SK-MEL-5 (cell line): ENCODE measurements around the gene SIK2. TPM values are rescaled to one million over a fixed set of nuclear protein-coding genes. Genes with fewer than 3 reads are reported as not detected.

Experiments
- DNase-seq: peaks from one replicate; pipeline ENCODE4 v3.0.0-alpha.2; 2016; ENCODE audit warnings: low read depth, low spot score
- in situ Hi-C: cut with HindIII; loops from 2 replicates; pipeline ENCODE4 v1.10.0; 2016; ENCODE audit warnings: low sequenced_read_pairs, high pct_unique_total_duplicates, low pct_unique_long_range_greater_than_20kb
- total RNA-seq: library from RNA; depleted of rRNA; stranded (reverse); fragments of >200 nt; shearing (Covaris generic); gene quantifications from 2 replicates; pipeline ENCODE4 v1.2.3, GENCODE V29; 2014

SIK2 gene
- total RNA-seq, 1 experiment from 2014 or later = 17.5 TPM

DNA sequence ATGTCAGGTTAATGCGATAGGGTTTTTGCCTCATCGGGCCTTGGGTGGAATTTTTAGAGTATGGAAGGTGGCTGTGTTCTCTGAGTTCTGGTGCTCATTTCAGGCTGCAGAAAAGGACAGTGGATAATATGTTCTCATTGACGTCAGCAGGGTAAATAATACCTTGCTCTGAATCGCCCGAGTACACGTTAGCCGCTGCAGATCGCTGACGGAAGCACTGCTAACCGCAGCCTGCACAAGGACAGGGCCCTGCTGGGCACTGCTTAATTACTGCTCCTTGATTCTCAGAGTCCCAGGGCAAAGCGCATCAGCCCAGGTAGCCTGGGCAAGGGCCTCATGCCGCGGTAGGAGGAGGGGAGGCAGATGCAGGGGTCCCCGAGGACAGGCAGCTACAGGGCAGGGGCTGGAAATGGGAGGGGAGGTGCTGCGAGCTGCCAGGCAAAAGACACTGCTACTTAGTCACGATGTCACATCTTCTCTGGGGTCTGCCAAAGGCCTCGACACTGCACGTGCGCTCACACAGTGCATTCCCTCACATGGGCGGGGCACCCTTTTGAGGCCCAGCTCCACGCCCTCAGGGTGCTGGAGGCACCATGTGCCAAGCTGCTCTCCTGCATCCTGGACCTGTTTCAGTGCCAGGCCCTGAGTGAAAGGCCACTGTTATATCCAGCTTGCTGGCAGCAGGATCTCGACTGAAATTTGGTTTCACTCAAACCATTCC, 128.8 kb downstream of the SIK2 start:
- peak; percentile 95 for DNase-seq
- in situ Hi-C loops = no loop called here

DNA sequence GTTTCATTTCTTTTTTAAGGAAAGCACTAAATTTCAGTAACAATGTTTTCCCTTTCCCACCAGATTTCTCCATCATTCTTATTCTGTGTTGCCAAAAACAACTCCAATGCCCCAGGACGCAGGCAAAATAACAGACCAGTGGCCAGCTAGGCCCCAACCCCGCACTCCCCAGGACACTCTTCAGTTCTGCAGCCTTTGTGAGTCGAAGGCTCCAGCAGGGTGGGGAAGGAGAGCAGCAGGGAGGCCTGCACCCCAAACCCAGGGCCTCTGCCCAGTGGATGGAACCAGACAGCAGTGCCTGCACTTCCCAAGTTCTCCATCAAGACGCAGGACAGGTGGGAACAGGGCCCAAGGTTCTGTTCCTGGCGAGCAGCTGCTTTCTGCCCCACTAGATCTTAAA, 129.6 kb downstream of the SIK2 start:
- in situ Hi-C loops = no loop called here
- DNase-seq = no peak

DNA sequence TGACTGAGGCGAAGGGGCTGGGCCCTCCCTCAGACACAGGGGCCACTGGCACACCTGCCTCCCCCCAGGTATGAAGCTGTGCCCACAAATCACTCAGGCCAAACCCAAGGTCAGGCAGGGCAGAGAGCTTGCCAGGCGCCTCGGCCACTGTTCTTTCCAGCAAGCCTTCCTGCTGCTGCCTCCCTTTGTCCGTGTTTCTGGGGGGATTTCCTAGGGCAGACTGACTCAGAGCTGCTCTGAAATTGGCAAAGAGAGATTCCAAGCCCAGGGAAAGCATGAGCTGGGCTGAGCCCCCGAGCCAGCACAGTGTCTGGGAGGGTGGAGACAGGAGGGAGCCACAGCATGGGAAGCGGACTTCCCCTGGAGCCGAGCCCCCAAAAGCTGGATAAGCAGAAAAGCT, 130.8 kb downstream of the SIK2 start:
- no peak for DNase-seq
- in situ Hi-C loops = no loop called here

DNA sequence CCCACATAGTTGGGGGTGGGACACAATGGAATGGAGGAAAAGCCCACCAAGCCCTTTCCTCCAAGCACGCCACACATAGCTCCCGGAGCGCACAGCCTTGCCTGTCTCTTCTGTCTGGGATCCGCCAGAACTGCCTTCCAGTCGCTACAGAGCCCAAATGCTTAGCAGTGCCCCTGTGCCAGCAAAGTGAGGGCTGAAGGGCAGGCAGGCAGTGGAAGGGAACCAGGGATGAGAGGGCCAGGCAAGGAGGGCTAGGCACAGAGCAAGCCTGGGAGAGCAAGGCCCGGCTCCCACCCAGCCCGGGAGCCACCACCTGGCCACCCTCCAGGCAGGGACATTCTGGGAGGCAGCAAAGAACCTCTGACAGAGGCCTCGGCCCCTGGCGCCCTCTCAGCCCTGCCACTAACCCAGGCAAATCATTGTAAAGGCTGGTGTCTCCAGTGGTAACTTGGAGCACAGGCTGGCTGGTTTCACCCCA, 131.4 kb downstream of the SIK2 start:
- DNase-seq = no peak
- in situ Hi-C loops = no loop called here

DNA sequence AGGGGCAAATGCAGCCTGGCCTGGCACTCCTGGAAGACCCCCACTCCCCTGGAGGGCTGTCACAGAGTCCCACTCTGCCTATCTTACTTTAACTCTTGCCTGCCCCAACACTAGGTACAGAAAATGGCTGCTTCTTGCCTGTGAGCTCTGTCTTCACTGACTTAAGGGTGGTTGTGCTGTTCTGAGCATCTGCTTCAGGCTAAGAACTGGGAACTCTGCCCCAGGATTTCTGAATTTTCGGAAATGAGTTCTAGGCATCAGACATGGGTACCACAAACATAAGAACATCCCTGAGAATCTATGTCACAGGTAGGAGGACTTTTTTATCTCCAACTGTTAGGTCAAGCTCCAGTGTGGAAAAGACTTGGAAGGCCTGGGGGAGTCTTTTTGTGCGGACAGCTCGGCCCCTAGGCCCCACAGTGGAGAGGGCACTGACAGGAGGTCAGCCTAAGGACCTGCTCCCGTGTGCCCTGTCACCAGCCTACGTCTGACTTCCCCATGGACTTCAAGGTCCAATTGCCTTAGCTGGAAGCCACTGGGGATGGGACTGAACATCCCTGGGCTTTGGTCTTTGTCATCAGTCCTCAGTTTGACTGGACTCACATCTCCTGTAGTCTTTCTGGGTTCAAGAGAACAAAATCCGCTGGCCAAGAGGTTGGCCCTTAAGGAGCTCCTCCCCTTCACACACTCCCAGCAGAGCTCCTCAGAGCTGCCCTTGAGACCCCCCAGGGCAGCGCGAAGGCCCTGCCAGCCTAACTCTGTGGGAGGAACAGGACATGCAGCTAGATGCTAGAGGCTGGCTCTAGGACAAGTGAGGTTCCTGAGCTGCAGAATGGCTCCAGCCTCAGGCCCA, 132.1 kb downstream of the SIK2 start:
- in situ Hi-C loops = no loop called here
- DNase-seq = no peak

DNA sequence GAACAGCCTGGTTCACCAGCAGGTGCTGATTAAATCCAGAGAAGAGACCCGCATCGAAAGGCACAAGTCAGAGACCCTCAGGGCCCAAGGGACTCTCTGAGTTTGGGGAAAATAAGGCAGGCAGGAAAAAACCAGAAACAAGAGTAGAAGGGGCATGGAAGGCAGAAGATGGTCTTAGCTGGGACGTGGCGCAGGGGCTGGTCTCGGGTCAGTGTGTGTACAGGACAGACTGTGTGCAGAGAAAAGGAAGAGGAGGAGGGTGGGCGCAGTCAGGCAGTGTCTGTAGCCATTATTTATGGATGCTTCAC, 132.7 kb downstream of the SIK2 start:
- no peak for DNase-seq
- in situ Hi-C loops = no loop called here

DNA sequence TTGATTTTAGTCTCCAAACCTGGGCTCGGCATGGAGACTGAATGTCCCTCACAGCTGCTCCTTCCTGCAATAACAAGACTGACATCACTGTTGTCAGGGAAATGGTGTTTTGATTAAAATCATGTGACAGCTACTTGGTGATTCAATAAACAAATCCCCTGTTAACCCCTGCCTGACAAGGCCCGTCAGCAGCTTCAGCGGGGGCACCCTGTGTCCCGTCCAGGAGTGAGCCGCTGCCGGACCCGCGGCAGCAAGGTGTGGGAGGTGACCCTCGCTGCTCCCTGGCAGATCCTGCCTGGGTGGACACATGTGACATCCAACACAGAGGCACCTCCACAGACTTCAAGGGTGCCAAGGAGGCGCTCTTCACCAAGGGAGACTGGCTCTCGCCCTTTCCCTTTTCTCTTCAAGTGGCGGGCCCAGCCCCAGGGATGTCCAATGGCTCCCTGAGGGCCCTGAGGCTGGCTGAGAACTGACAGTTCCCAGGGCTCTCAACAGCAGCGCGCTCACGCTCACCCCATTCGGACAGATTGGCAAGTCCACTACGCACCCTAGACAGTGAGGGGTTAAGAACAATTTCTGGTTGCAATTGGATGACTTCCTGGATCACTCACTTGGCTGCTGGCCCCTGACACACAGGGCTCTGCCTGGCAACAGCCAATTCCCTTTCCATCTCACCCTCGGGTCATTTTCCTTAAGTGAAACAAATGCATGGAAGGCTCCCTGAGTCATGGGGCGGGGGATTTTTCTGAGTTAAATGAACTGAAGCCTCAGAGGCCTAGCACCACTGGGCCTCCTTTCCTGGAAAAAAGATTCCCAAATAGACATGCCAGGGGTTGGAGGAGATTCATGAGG, 133.2 kb downstream of the SIK2 start:
- peak; percentile 89 for DNase-seq
- in situ Hi-C loops = no loop called here

DNA sequence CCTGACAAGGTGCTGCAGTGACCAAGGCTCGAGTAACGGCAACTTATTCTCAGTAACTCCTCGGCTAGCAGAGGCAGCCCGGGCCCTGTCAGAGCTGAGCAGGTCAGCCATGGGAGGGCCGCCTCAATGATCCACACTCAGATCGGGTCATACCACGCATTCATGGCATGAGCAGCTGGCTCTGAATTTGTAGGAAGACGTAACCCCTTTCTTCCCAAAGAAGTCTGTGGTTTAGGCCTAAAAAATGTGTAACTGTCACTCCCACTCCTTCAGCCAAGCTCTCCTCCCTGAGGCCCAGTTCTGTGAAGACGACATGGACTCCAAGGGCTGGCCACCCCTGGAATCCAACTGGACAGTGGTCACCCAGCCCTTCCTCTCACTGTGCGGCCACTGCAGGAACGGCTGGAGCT, 133.9 kb downstream of the SIK2 start:
- in situ Hi-C loops = no loop called here
- DNase-seq = no peak

DNA sequence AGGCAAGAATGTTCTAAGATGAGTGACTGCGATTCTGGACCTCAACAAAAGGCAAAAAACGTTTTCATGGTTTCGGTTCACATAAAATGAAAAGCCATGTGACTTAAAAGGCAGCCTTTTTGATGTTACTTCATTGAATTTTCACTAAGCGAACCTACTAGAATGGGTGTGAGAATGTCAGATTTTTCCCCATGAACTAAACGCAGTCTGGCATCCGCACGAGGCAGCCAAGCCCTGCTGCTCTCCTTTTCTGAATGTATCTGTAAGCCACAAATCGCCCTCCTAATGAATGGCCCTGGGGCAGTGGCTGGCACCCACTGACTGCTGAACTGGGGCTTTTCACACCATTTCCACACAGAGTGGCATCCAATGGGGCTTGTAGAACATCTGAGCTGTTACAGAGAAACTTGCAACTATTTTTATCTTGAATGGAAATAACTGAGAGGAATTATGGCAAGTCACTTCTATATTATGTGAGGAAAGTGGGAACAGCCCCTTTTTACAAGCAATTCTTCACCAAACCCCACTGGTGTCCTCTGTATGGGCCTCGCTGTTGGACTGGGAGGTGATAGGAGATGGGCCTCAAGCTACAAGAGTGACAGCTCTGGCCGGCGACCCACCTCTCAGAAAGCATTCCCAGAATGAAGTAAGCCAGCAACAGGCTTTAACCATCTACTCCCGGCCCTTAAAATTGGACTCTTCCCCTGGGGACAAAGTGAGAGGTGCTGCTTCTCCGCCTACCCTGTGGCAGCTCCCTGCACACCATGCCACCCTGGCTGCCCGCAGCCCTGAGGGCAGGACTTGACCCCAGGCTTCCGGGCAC, 134.6 kb downstream of the SIK2 start:
- in situ Hi-C loops = no loop called here
- no peak for DNase-seq

DNA sequence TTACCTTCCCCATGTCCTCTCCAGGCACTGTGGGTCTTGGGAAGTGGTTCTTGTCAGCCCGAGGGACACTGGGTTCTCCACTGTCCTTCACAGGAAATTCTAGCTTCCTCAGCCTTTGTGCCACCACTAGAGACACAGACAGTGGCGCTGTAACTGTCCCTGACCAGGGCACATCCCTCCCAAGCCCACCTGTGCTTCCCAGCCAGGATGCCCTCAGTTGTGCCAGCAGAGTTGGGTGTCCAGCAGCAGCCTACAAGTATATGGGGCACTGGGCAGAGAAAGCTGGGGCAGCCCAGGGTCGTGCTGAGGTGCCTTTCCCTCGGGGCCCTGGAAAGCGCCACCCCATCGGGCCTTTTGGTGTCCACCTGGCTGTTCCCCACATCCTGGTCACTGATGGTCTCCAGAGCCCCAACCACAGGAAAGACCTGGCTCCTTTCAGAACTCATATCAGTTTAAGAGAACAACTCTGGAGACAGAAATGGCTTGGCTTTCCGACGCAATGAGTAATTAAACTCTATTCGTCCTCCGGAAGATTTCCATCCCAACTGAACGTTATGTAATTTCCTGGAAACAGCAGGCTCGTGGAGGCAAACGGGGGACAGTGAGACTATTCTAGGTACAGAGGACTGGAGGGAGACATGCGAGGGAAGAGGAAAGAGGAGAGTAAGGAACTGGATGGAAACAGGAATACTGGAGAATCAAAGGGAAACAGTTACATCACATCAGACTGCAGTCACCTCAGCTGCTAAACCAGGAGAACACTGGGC, 135.4 kb downstream of the SIK2 start:
- DNase-seq = no peak
- in situ Hi-C loops = no loop called here

DNA sequence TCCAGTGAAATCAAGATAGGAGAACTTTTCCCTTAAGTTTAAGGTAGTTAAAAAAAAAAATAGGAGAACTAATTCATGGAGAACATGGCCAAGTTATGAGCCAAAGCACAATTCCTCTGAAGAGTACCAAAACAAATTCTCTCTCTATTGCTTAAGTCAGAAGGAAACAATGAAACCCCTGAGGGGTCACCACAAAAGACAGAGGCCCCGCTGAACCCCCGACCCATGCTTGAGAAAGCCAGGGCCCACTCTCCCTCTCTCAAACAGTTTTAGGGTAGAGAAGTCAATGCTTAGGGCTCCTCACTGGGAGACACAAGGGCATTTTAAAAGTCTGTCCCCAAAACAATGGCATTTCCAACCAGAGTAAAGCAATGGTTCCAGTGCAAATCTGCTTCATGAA, 137.1 kb downstream of the SIK2 start:
- in situ Hi-C loops = no loop called here
- DNase-seq = no peak

DNA sequence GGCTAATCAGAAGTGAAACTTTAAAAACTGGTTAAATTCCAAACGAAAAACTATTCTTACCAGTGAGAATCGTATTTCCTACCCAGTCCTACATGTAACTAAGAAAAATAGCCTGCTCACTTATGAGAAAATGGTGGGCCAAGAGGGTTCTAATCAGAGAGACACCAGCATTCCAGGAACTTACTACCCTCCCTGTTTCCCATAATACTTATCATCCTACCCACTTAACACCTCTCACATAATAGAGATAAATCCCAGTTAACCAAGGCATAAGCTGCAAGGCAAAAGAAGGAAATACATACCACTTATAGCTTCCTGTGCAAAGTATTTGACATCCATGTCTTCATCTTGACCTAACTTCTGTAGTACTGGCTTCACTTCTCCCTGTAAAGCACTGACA, 139.5 kb downstream of the SIK2 start:
- no peak for DNase-seq

DNA sequence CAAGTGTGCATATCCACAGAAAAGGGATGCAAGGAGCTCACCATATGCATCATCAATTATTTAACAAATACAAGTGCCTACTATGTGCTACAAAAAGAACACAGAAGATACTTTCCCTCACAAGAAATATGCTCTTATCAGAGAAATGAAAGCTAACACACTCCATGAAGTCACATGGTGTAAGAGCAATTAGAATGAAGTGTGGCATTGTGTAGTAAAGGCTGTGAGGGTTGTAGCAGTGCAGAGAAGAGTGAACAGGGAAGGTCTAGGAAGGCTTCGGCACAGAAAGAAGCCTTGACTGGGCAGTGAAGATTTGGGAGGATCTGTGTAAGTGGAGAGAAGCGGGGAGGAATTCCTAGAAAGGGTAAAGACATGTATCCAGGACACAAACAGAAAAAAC, 141.5 kb downstream of the SIK2 start:
- in situ Hi-C loops = no loop called here
- peak; percentile 45 for DNase-seq

More for the DNA sequence above, 139.5 kb downstream of the SIK2 start:
- in situ Hi-C loops = no loop called here

DNA sequence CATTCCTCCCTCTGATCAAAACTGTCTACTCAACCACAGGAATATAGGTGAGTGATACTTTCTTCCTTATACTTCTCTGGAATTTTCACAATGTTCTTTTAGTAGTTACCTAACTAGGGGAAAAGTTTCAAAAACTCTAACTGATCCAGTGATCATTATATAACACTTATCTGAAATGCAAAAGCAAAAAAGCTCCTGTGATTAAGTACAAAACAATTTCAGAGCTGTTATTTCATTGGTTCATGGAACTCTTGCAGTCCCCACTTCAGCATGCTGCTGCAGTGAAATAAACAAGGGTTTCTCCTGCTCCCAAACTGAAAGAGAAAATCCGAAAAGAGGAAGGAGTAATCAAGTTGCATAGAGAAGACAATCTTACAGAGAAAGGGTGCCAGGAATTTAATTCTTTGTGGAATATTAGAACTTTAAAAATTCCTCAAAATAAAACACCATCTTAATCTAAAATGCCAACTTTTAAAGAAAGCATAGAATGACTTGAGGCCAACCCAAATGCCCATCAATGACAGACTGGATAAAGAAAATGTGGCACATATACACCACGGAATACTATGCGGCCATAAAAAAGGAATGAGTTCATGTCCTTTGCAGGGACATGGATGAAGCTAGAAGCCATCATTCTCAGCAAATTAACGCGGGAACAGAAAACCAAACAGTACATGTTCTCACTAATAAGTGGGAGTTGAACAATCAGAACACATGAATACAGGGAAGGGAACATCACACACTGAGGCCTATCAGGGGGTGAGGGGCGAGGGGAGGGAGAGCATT, 143.7 kb downstream of the SIK2 start:
- in situ Hi-C loops = no loop called here

DNA sequence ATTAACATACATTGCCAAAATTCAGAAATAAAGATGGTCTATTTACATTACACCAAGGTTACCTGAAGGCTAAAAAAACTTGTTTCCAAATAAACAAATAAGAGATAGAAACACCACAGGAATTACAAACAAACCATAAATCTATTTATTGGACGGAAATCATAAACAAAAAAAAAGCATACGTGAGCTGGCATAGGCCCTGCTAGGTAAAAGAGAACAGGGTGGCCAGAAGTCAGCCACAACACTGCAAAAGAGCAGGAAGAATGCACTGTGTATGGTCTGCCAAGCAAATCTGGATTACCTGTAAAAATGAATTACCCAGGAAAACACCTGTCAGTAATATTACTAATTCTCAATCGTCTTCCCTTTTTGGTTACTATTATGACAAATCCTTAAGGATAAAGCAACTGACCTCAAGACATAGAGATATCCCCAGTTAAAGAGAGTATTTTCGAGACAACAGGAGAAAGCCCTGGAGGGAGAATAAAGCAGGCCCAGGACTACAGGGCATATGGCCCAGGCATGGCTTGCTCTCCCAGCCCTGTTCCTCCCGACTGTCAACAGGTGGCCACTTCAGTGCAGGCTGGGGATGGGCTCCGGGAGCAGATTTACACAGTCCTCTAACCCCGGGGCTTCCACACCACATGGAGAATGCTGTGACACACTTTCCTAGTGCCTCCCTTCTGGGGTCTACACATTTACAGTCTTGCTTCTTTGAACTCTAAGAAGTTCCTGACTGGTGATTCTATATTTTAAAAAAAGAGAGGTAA, 146.0 kb downstream of the SIK2 start:
- in situ Hi-C loops = no loop called here
- no peak for DNase-seq

More for the DNA sequence above, 143.7 kb downstream of the SIK2 start:
- no peak for DNase-seq
